Fibroblast of mammary gland (primary cell): Measurements from ENCODE around the gene OSBPL9.

Source experiments
- DNase-seq: peaks from one replicate; pipeline ENCODE4 v3.0.0-alpha.2; 2010; ENCODE audit warnings: low read depth
- H3K4me3 ChIP-seq: 2 replicates; pipeline ENCODE4 v1.5.1; 2011; ENCODE audit warnings: low read depth, mild to moderate bottlenecking, low read length, moderate library complexity; ENCODE audit not compliant: control insufficient read depth
- TF ChIP-seq, protein P1 (sequence below): conservative IDR thresholded peaks from 2 replicates; pipeline ENCODE4 v1.5.1; 2011; ENCODE audit warnings: low read depth, low read length, inconsistent platforms; ENCODE audit not compliant: control insufficient read depth, insufficient read depth

OSBPL9 gene

DNA sequence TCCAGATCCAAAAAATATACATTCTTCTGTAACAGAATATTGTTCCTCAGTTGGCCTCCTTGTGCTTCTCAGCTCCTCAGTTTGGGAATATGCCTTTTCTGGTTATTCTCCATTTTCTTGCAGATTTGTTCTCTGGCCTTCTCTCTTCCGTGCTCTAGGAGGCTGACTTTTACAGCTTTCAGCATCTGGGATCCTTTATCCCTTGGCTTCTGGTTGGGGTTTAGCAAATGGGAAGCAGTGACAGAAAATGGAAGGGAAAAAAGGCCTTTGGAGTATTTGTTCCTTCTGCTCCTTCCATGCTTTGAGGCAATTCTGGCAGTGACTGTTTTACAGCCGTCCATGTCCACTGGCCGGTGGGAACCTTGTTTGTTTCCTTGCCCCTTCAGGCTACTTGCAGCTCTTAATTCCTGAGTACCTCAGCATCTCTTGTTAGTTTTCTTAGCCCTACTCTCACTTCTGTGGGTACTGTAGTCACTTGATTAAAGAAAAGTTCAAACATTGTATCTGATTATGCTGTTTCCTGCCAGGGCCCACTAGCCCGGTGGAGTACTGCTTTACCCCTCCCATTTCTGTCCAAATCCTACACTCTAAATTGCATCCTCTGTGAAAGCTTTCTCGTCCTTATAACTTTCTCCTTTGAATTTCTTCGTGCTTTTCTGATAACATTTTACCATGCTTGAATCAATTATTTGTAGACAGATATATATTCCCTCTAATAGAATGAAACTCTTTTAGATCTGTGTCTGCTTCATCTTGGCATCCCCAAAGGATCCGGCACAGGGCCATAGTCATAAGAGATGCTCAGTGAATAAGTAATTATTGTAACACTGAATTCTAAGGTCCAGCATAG lies 118.2 kb downstream of the OSBPL9 start:
- no peak overlapping the region for H3K4me3 ChIP-seq
- TF ChIP-seq, protein P1, sequence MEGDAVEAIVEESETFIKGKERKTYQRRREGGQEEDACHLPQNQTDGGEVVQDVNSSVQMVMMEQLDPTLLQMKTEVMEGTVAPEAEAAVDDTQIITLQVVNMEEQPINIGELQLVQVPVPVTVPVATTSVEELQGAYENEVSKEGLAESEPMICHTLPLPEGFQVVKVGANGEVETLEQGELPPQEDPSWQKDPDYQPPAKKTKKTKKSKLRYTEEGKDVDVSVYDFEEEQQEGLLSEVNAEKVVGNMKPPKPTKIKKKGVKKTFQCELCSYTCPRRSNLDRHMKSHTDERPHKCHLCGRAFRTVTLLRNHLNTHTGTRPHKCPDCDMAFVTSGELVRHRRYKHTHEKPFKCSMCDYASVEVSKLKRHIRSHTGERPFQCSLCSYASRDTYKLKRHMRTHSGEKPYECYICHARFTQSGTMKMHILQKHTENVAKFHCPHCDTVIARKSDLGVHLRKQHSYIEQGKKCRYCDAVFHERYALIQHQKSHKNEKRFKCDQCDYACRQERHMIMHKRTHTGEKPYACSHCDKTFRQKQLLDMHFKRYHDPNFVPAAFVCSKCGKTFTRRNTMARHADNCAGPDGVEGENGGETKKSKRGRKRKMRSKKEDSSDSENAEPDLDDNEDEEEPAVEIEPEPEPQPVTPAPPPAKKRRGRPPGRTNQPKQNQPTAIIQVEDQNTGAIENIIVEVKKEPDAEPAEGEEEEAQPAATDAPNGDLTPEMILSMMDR, result no peak
- peak; percentile 12 for DNase-seq

DNA sequence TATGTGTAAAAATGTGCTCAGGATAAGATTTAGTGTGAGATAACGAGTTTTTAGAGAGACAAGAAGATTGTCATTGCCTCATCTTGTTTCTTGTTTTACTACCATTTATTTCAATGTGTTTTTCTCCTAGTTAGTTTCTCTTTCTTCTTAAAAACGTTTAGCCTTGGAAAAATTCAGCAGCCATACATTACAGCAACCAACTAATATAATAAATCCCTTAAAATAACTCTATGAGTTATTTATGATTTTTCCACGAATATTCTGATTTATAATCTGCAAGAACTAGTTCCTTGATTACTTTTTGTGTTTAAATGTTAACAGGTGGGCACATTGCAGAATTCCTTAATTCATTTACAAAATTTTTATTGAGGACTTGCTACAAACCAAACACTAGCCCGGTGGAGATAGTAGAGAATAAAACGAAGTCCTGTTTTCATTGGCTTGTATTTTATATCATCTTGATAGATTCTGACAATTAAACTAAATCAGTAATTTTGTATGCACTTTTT lies 118.9 kb downstream of the OSBPL9 start:
- TF ChIP-seq, protein P1, result no peak
- DNase-seq, result no peak
- H3K4me3 ChIP-seq, result no peak overlapping the region

DNA sequence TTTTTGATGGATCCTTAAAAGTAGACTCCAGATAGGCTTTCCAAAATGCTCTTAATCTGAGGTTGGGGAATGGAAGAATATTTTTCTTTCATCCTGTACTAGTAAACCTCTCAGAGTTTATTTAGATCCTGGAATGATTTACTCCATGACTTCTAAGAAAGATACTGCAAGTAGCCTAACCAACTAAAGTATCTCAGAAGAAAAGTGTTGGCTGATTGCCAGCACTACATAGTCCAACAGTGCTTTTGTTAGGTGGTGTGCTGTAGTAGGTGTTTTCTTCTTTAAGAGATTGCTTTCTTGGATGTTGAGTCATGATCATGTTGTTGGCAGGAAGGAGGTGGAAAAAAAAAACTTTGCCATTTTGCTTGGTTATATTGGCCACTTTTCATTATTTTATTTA lies 119.8 kb downstream of the OSBPL9 start:
- peak; percentile 79 for DNase-seq
- H3K4me3 ChIP-seq, result no peak overlapping the region
- TF ChIP-seq, protein P1, result no peak

DNA sequence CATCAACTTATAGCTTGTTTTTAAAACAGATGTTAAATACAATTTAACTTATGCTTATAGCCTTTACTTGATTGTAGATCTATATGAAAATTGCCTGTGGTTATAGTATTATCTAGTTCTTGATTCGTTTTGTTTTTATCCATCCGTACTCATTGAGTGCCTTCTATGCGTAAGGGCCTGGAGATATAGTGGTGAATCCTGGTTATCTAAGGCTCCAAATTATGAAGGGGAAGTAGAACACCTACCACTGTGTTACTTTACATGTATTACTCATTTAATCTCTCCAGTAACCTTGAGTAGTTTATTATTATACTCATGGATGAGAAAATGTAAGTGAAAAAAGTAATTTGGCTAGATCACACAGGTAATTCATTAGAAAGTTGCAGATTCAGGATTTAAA lies 121.8 kb downstream of the OSBPL9 start:
- H3K4me3 ChIP-seq, result no peak overlapping the region
- DNase-seq, result no peak
- TF ChIP-seq, protein P1, result no peak

DNA sequence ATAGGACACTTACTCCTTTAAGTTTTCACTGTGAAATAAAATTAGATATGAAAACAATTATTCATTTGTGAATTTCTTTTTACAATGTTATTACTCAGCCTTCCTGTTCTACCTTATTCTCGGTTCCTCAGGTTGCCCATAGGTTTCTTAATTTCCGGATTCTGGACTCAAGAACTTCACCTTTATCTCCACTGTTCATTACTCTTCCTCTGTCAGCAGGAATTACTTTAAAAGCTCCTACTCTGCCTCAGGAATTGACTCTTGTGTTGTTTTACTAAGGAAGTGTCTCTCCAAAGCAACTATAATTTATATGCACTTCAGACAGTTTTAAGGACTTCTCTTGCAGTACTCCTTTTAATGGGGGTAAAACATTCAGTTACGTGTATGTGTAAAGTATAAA lies 123.8 kb downstream of the OSBPL9 start:
- no peak overlapping the region for H3K4me3 ChIP-seq
- no peak for DNase-seq
- TF ChIP-seq, protein P1, result no peak

DNA sequence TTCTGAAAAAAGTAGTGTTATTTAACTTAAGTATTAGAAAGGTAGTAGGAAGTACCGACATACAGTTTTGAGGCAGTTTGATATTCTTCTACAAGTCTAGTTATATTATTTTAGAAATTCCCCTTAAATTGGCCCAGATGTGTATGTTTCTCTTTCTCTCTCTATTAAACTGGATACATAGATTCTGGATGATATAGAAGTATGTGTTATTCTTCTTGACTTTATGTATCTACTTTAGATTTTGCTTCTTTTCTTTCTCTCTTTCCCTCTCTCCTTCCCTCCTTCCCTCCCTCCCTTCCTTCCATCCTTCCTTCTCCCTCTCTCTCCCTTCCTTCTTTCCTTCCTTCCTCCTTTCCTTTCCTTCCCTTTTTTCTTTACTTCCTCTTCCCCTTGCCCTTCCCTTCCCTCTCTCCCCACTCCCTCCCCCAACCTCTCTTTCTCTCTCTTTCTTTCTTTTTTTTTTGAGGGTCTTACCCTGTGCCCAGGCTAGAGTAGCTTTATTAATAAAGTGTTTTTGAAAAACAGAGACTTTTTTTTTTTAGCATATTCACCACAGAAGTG lies 124.3 kb downstream of the OSBPL9 start:
- no peak overlapping the region for H3K4me3 ChIP-seq
- TF ChIP-seq, protein P1, result no peak

More for the DNA sequence above, 124.3 kb downstream of the OSBPL9 start:
- no peak for DNase-seq
